22Rv1 (cell line): Measurements from ENCODE around the gene GLRA3.

Source experiments
- CTCF ChIP-seq: fragments of 450-650 bp; IDR thresholded peaks from 2 replicates; pipeline ENCODE4 v1.5.1; 2017; ENCODE audit warnings: mild to moderate bottlenecking
- ZFX ChIP-seq: fragments of 450-650 bp; IDR thresholded peaks from 2 replicates; pipeline ENCODE4 v1.6.1; 2017; ENCODE audit warnings: antibody characterized with exemption, borderline replicate concordance

- TF ChIP-seq CTCF: no peak
- TF ChIP-seq ZFX: no peak
These were observed 180.2 kb downstream of the GLRA3 start for GRCh38 chr4:174648812-174649211.
